ENCODE data around the gene SPTBN1.
"Not testable (repeated sequence)": the region's sequence is repeated elsewhere in the genome, so short reads cannot be mapped to it uniquely, and the experiment has no call there.

SPTBN1 gene

DNA sequence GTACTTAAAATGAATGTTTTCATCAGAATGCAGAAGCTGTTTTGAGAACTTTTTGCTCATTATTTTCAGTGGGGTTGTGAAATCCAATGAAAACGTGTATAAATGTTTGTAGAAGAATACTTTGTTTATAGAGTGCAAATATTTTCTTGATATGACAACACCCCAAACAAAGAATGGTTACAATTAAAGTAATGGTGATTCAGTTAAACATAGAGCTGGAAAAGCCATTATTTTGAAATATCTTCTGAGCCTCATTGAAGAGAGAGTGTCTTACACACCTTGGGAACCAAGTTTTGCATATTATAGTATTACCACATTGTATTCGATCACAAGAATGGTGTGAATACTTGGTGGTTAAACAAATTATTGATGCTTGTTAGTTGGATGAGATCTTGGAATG is 48.7 kb downstream of the SPTBN1 start:
- DNase-seq: no peak

DNA sequence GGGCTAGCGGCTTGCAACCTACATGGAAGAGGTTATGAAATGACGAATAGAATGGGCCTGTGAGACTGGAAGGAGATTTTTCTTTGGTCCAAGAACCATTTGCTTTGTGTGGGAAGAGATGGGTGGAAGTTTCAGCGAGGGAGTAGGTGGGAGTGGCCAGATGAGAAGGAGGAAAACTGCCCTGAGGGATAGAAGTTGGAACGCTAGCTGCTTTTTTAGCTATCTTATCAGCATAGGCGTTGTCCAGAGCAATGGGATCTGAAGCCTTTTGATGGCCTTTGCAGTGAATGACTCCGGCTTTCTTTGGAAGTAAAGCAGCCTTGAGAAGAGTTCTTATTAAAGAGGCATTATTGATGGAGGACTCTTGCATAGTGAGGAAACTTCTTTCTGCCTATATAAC is 52.4 kb downstream of the SPTBN1 start:
- no peak for DNase-seq

DNA sequence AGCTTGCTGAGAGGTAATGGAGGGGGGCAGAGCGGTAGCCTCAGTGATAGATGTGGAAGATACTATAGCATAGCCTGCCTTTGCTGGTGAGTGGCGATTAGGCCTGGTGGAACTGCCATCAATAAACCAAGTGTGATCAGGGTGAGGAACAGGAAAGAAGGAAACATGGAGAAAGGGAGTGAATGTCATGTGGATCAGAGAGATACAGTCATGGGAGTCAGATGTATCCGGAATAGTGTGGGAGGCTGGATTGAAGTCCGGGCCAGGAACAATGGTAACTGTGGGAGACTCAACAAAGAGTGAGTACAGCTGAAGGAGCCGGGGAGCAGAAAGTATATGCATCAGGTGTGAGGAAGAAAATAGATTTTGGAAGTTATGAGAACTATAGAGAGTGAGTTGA is 52.9 kb downstream of the SPTBN1 start:
- not testable (repeated sequence) for DNase-seq

DNA sequence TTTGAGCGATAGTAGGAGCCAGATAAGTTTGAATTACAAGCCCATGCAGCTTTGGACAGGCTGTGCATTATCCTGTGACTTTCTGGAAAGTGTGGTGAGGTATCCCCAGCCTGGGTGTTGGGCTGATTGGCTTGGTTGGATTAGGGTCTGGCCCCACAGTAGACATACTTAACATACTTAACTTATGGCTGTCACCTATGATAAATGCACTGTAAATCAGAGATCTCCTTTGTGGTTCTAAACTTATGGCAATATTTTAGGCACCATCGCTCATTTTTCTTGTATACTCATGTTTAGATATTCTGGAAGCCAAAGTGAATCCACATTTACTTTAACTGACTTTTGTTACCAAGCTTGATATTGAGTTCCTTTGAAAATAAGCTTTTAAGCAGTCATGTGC is 54.8 kb downstream of the SPTBN1 start:
- DNase-seq: no peak

DNA sequence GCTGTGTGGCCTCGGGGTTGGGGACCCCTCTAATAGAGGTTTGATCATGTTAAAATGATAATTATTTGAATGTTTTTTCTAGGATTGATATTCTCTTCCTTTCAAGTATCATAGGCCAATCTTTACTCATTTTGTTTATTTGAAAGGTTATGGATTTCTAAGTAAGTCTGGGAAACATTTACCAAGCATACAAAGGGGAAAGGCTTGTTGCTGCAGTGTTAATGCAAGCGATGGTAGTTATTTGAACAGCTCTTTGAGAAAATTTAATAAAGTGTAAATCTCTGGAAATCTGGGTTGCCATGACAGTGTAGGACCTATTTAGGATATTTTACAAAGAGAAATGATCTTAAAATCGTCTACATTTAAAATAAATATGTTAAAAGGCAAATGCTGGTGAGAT is 56.1 kb downstream of the SPTBN1 start:
- no peak for DNase-seq

DNA sequence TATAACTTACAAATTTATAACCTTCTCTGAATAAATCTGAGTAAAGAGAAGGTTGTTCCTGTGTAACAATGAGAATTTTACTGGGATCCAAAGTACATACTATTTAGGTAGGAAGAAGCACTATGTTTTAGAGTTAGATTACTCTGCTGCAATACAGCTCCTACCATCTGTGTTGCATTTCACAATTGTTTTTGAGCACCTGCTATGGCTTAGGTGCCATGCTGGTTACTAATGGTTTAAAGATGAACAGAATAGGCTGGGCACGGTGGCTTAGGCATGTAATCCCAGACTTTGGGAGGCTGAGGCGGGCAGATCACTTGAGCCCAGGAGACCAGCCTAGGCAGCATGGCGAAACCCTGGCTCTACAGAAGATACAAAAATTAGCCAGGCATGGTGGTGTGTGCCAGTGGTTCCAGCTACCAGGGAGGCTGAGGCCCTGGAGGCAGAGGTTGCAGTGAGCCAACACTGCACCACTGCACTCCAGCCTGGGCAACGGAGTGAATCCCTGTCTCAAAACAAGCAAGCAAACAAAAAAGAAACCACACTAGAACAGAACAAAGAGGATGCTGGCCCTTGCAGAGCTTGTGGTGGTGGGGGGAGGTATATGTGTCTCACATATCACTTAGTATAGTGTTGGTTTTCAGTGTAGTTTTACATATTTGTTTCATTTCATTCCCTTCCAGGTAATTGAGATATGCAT is 56.7 kb downstream of the SPTBN1 start:
- no peak for DNase-seq

DNA sequence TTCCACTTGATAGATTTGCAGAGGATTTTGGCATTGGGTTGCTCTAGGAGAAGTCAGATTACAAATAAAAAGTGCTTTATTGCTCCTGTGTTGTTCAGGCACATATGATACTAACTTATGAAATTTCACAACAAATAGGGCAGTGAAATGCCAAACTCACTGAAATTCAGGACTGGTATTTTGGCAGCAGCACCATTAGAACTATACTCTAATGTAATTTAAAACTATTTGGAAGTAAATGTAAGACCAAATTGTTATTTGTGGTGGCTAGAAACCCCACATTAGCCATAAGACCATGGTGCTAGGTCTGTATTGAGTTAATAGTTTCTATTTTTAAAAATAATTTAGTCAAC is 57.2 kb downstream of the SPTBN1 start:
- no peak for DNase-seq

DNA sequence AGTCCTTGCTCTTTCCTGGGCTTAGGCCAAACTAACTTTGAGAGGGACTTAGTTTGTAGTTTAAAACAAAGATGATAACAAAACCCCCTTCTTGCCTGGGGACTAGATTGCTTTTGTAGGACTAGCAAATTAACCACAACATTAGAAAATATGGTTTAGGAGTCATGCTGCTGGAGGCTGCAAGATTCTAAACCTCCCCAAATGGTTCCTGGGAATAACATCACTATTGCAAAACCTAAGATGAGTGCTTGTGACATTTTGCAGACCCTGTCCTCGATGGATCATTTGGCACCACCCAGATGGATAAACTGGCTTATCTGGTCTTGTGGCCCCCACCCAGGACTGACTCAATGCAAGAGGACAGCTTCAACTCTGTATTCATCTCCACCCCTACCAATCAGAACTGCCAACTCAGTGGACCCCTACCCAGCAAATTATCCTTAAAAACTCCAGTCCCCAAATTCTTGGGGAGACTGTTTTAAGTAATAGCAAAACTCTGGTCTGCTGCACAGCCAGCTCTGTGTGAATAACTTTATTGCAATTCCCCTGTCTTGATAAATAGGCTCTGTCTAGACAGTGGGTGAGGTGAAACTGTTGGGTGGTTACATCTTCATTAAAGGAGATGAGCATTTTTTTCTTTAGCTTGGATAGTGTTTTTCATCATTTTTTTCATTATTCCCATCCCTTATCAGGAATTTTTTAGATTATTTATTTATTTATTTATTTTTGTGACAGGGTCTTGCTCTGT is 58.9 kb downstream of the SPTBN1 start:
- DNase-seq: no peak

DNA sequence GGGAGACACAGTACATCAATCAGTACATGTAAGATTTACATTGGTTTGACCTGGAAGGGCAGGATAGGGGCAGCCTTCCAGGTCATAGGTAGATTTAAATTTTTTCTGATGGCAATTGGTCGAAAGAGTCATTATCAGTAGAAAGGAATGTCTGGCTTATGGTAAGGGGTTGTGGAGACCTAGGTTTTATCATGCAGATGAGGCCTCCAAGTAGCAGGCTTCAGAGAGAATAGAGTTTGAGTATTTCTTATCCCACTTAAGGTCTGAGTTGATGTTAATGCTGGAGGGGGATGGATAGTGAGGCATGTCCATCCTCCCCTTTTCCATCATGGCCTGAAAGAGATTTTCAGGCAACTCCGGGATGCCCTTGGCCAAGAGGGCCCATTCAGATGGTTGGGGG is 60.7 kb downstream of the SPTBN1 start:
- DNase-seq: no peak

DNA sequence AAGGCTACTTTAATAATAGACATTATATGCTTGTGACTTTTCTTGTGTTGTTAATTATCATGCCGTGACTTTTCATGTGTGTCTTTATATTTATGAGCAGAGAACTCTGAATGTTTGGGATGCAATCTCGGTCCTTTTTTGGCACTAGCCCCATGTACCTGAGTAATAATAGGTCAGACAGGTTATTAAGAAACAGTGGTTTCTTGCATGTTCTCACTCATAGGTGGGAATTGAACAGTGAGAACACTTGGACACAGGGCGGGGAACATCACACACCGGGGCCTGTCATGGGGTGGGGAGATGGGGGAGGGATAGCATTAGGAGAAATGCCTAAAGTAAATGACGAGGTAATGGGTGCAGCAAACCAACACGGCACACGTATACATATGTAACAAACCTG is 61.9 kb downstream of the SPTBN1 start:
- not testable (repeated sequence) for DNase-seq

DNA sequence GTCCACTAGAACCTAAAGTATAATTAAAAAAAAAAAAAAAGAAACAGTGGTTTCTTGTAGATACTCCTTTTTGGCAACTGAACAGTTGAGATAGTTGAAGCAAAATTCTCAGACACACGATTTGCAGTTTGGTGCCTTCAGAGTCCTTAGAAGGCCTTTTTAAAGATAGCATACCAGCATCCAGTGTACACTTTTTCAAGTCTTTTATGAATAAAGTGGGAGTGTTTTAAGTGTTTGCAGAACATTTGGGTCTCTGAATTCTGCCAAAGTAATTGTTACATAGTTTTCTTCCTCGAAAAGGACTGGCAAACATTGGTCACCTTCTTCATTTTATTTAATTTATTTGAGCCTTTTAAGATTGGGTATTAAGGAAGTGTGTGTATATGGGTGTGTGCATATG is 62.3 kb downstream of the SPTBN1 start:
- no peak for DNase-seq

DNA sequence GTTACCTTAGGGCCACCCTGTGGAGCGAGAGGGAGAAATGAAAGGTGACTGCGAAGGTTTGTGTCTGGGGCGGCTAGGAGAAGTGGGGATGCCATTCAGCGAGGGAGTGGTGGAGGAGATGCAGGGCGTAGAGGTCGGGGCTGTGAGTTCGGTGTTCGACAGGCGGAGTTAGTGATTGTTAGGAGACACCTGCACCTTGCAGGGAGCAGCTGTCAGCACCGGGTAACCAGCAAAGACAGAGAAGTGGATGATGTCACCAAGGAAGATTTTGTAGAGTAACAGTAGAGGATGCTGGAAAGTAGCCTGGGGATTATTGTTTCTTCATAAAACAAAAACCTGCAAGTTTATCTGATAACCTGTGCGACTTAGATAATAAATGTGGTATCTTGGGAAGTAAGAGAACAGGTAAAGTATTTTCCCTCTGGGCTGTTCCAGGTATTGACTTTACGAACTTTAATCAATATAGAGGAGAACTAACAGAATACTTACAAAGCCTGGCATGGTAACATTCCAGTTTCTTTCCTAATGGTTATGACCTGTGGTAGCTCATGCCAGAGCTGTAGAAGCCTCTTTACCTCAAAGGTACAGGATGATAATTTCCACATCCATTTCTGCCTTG is 63.8 kb downstream of the SPTBN1 start:
- DNase-seq: no peak

DNA sequence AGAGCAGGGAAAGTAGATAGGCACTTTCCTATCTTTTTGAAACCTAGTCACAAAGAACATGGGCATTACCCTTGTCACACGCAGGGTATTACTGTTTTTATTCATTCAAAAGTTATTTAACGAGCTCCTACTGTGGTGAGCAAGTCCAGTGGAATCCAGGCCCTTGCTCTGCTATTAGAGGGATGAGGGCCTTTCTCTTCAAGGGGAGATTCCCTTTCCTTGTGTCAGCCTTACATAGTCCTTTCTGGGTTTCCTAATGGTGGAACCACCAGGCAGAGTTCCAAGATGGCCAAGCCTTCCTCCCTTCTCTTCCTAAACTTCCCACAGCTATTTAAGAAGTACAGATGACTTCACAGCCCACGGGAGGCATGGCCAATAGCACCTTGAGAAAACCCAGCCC is 64.6 kb downstream of the SPTBN1 start:
- DNase-seq: no peak

DNA sequence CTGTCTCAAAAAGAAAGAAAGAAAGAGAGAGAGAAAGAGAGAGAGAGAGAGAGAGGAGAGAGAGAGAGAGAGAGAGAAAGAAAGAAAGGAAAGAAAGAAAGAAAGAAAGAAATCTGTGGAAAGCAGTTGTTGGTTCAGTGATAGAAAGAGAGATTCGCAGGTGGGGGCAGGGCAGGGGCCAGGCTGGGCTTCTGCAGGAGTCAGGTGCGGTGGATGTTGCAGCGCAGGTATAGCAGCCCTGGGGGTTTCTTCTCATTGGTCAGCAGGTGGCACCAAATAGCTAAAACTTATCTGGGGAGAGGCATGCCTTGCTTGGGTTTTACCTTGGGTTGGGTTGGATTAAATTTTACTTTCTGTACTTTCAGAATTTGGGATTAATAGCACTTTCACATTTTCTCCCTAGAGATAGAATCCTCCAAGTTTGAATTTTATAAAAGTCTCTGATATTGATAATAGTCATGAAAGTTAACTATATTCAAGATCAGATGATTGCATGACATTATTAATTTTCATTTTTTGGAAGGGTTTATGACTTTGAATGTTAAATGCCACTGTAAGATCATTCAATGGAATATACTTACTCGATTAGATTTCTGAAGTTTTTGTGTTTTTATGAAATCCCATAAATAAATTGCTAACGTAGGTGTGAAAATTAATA is 66.6 kb downstream of the SPTBN1 start:
- peak; percentile 41 for DNase-seq

DNA sequence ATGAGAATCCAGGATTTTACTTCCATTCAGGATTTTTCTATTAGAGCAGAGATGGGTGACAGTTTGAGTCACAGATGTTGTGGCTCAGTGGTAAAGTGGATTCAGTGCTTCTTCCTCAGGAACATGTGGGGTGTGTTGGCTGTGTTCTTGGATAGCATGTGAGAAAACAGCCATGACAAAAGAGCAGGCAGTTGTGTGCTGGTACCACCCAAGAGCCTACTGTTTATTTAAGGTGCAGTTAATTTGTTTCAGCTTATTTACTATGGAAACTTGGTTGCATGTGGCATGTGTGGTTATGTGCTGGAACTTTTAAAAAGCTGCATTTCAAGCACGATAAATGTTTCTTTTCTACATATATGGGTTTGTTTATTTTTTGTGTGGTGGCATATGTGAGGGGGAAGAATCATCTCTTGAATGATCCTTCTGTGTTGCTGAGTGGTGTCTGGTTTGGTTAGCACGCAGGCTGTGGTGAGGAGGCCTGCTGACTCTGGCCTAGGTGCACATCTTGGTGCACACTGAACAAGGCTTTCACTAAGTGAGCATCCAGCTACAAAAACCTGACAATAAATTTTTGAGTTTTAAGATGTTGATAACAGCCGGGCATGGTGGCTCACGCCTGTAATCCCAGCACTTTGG is 67.3 kb downstream of the SPTBN1 start:
- DNase-seq: no peak

DNA sequence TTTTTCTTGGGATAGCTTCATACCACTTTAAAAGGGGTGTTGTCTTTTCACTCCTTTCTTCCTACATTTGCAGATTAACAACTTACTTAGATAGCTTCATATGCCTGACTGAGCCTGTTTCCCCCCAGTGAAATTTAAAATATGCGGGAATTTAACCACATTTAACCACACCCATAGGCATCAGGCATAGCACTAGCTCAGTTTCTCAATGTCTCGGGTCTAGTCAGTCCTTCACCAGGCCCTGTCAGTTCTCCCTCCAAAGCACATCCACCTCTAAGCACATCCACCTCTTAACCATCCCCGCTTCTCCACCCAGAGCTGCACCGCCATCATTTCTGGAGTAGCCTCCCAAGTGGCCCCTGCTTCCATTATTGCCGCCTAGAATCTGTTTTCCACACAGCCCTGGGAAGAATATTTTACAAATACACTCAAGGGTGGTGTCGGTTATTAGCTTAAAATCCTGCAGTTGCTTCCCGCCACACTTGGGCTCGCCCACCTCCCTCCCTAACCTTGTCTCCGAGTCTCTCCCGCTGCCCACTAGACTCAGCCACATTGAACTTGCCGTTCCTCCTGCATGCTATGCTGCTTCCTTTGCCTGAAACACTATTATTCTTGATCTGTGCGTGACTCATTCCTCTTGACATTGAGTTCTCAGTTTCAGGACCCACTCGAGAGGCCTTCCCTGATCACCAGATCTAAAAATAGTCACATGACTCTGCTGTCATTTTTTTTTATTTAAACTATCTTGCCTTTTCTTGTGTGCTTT is 68.3 kb downstream of the SPTBN1 start:
- DNase-seq: no peak

DNA sequence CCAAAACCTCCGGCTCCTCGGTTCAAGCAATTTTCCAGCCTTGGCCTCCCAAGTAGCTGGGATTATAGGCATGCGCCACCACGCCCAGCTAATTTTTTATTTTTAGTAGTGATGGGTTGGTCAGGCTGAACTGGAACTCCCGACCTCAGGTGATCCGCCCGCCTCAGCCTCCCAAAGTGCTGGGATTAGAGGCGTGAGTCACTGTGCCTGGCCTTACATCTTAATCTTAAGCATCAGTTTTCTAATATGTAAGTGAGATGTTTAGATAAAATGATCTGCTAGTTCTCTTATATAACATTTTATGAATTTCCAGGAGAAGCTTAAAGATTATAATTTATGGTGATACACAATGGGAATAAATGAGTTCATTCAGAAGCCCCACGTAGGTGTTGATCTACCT is 69.2 kb downstream of the SPTBN1 start:
- DNase-seq: no peak

DNA sequence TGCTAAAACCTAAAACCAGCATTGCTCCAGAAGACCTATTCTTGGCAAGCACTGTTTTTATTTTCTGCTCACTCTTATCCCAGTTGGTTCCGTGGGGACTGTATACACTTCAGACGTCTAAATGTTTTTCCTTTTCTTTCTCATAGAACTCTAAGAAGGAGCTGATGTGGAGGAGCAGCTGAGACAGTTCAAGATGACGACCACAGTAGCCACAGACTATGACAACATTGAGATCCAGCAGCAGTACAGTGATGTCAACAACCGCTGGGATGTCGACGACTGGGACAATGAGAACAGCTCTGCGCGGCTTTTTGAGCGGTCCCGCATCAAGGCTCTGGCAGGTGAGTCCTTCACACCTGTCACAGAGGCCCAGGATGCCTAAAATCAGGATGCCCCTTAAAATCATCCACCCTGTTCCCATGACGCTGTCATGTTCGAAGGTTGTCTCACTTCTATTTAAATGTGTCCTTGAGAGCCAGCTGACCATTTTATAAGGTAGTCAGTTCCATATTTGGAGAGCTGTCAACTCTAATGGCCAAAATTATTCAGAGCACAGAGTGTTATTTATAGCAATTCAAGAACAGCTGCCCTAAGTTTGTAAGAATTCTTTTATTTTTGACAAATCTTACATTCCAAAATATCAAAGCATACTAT is 70.2 kb downstream of the SPTBN1 start:
- DNase-seq: no peak

DNA sequence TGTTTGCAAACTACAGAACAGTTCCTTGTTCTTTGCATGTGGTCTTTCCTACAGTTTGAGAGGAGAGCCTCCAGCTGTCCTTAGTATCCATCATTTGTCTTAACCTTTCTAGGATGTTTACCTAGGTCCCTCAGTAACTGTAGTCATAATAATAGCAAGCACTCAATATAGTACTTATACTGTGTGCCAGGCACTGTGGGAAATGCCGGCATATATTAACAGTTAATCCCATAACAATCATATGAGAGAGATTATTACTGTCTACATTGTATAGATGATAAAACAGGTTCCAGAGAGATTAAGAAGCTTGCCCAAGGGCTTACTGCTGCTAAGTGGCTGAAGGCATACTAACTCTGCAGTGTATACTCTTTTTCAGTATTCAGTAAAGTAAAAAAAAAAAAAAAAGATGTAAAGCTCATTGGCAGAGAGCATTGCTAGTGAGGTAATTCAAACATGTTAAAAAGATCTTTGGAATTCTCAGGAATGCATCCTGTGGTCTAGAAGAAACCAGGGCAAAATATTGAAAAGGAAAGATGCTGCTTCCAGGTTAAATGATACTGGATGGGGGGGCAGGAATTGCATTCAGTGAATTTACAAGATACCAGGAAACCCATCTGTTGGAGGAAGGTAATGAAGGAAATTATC is 72.3 kb downstream of the SPTBN1 start:
- no peak for DNase-seq

DNA sequence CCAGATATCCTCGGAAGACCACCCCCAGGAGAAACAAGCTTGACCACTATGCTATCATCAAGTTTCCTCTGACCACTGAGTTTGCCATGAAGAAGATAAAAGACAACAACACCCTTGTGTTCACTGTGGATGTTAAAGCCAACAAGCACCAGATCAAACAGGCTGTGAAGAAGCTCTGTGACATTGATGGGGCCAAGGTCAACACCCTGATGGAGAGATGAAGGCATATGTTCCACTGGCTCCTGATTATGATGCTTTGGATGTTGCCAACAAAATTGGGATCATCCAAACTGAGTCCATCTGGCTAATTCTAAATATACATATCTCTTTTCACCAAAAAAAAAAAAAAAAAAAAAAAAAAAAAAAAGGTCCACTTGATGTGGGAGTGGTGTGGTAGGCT is 73.4 kb downstream of the SPTBN1 start:
- not testable (repeated sequence) for DNase-seq

DNA sequence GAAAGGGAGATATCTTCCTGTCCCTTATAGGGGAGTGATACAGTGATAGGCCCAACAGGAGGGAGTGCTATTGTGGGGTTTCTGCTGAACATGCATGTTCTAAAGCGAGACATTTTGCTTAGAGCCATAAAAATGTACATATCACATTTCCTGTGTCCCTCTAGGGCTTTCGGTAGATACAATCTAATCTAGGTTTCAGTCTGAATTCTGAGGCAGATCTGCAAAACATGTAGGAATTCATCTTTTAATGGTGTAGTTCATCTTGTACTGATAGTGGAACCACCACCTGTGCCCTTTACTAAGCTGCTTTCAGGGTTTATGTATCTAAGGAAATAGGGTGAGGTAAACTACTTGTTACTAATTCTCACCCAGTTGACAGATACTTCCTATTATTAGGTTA is 73.8 kb downstream of the SPTBN1 start:
- DNase-seq: no peak

DNA sequence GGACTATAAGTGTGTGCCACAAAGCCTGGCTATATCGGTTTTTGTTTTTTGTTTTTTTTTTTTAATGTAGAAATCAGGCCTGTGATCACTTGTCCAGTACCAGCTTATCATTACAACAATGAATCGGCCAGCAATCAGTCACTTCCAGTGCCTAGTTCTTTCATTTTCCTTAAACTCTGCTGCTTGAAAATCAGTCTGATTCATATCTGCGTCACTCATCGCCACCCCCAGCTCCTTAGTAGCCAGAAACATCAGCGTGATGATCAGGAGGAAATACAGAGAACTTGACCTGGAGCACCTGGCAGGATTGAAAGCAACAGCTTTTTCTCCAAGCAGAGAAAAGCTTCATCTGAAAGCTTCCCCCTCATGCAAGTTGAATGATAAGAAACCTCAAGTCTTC is 75.4 kb downstream of the SPTBN1 start:
- DNase-seq: no peak
